GM23248 (cell line): ENCODE results near the gene ASTN1. TPM values are rescaled to one million over a fixed set of nuclear protein-coding genes. Genes with fewer than 3 reads are reported as not detected.

Experiments used
- DNase-seq: peaks from one replicate; pipeline ENCODE4 v3.0.0-alpha.2; 2015
- H2AFZ ChIP-seq: fragments of 200-600 bp; sonication (generic); 2 replicates; pipeline ENCODE4 v1.6.1; 2016; ENCODE audit warnings: antibody characterized with exemption
- H3F3A ChIP-seq: fragments of 200-600 bp; sonication (generic); 2 replicates; pipeline ENCODE4 v1.6.1; 2016; ENCODE audit warnings: mild to moderate bottlenecking, antibody characterized with exemption, mixed run types; ENCODE audit not compliant: insufficient read depth
- H3K27ac ChIP-seq: fragments of 200-600 bp; sonication (generic); 2 replicates; pipeline ENCODE4 v1.5.1; 2016; ENCODE audit warnings: mild to moderate bottlenecking
- H3K27me3 ChIP-seq: fragments of 200-600 bp; sonication (generic); replicated peaks from 2 replicates; pipeline ENCODE4 v1.6.1; 2016; ENCODE audit warnings: mild to moderate bottlenecking; ENCODE audit not compliant: insufficient read depth
- H3K36me3 ChIP-seq: fragments of 200-600 bp; sonication (generic); 2 replicates; pipeline ENCODE4 v1.6.1; 2016; ENCODE audit warnings: low read depth, mild to moderate bottlenecking
- H3K4me1 ChIP-seq: fragments of 200-600 bp; sonication (generic); 2 replicates; pipeline ENCODE4 v1.6.1; 2016; ENCODE audit warnings: mild to moderate bottlenecking; ENCODE audit not compliant: insufficient read depth
- H3K4me2 ChIP-seq: fragments of 200-600 bp; sonication (generic); one replicate; pipeline ENCODE4 v1.6.1; 2016; ENCODE audit warnings: mild to moderate bottlenecking; ENCODE audit not compliant: unreplicated experiment
- H3K4me3 ChIP-seq: fragments of 200-600 bp; sonication (generic); 2 replicates; pipeline ENCODE4 v1.5.1; 2016; ENCODE audit warnings: mild to moderate bottlenecking
- H3K79me2 ChIP-seq: fragments of 200-600 bp; sonication (generic); 2 replicates; pipeline ENCODE4 v1.6.1; 2016; ENCODE audit warnings: mild to moderate bottlenecking; ENCODE audit not compliant: insufficient read depth
- H3K9ac ChIP-seq: fragments of 200-600 bp; sonication (generic); 2 replicates; pipeline ENCODE4 v1.6.1; 2016; ENCODE audit warnings: mild to moderate bottlenecking
- H3K9me2 ChIP-seq: fragments of 200-600 bp; sonication (generic); 2 replicates; pipeline ENCODE4 v1.6.1; 2016; ENCODE audit warnings: mixed run types, mild to moderate bottlenecking, moderate library complexity; ENCODE audit not compliant: insufficient read depth
- H3K9me3 ChIP-seq: fragments of 200-600 bp; sonication (generic); one replicate; pipeline ENCODE4 v1.6.1; 2017; ENCODE audit warnings: low read depth
- H4K20me1 ChIP-seq: fragments of 200-600 bp; sonication (generic); 2 replicates; pipeline ENCODE4 v1.6.0; 2016; ENCODE audit not compliant: insufficient read depth
- EZH2 ChIP-seq: fragments of 200-600 bp; sonication (generic); IDR thresholded peaks from 2 replicates; pipeline ENCODE4 v1.6.1; 2018; ENCODE audit warnings: antibody characterized with exemption, mild to moderate bottlenecking; ENCODE audit not compliant: insufficient read depth, poor library complexity, severe bottlenecking
- EZH2phosphoT487 ChIP-seq: fragments of 200-600 bp; sonication (generic); IDR thresholded peaks from 2 replicates; pipeline ENCODE4 v1.6.1; 2018; ENCODE audit warnings: antibody characterized with exemption, moderate library complexity, mild to moderate bottlenecking, low read depth; ENCODE audit not compliant: insufficient read depth
- WGBS, 2 experiments: methylation state at CpG; one replicate each; pipeline ENCODE4 v1.1.6; 2015 to 2017; ENCODE audit warnings: low lambda C conversion rate in 2 of 2, low coverage in 1 of 2; ENCODE audit errors: missing lambda C conversion rate in 2 of 2; 5-methylcytosine and 5-hydroxymethylcytosine counted together
- in situ Hi-C: fragments of 300-500 bp; cut with MboI; formaldehyde crosslinking; loops from 2 replicates; pipeline ENCODE4 v1.15.0; 2020
- polyA plus RNA-seq: library from polyadenylated mRNA; unstranded; fragments of >200 nt; fragmentation: Nextera tagmentation; extraction: Ambion mirVana; gene quantifications from 2 replicates; pipeline ENCODE4 v1.2.1, GENCODE V29; 2016
- total RNA-seq: library from RNA; depleted of rRNA; stranded (reverse); fragments of >200 nt; shearing (Covaris generic); gene quantifications from 2 replicates; pipeline ENCODE4 v1.2.3, GENCODE V29; 2014

Gene ASTN1
- total and polyA plus RNA-seq, 2 experiments from 2014 or later, result not detected

GRCh38 chr1:176989023-176989422 is 175.5 kb downstream of the ASTN1 start:
- Histone ChIP-seq H3K4me2 (no peak overlapping the region), H3K36me3 (no peaks in the 10 kb centered on the region), H3K9me3 (no peaks in the 10 kb centered on the region), H3K27ac (no peak overlapping the region), H3K4me3 (no peak overlapping the region), H3K79me2 (no peaks in the 10 kb centered on the region), H3F3A (no peaks in the 10 kb centered on the region), H2AFZ (no peak overlapping the region), H3K9ac (no peak overlapping the region), H4K20me1 (no peaks in the 10 kb centered on the region), H3K4me1 (no peaks in the 10 kb centered on the region), H3K27me3 (no peaks in the 10 kb centered on the region; the same call in 1 of the 2 replicates), H3K9me2 (no peaks in the 10 kb centered on the region)
- WGBS, 2 experiments, result 0 to 3% methylated on average over 1 of the region's 1 CpG
- peak; percentile 1 for DNase-seq
- no peak for TF ChIP-seq EZH2
- no peak for TF ChIP-seq EZH2phosphoT487
- in situ Hi-C loops, result no loop called here

- TF ChIP-seq EZH2phosphoT487, result no peak
- TF ChIP-seq EZH2, result no peak
- Histone ChIP-seq H3K9me2 (no peaks in the 10 kb centered on the region), H3K9me3 (no peaks in the 10 kb centered on the region), H3K36me3 (no peaks in the 10 kb centered on the region), H3K4me3 (no peak overlapping the region), H3K27me3 (no peaks in the 10 kb centered on the region; the same call in 1 of the 2 replicates), H3K4me2 (no peak overlapping the region), H2AFZ (no peak overlapping the region), H3K4me1 (no peaks in the 10 kb centered on the region), H3K79me2 (no peaks in the 10 kb centered on the region), H3F3A (no peaks in the 10 kb centered on the region), H3K9ac (no peak overlapping the region), H4K20me1 (no peaks in the 10 kb centered on the region), H3K27ac (no peak overlapping the region)
- in situ Hi-C loops, result no loop called here
- peak; percentile 38 for DNase-seq
Observed at GRCh38 chr1:176987016-176987415, 177.5 kb downstream of the ASTN1 start.

GRCh38 chr1:176983731-176984130 is 180.8 kb downstream of the ASTN1 start:
- no peak overlapping the region for H3K27ac ChIP-seq
- no peak for TF ChIP-seq EZH2
- TF ChIP-seq EZH2phosphoT487, result no peak
- no peak overlapping the region for H3K9ac ChIP-seq
- H2AFZ ChIP-seq, result no peak overlapping the region
- in situ Hi-C loops, result no loop called here
- no peaks in the 10 kb centered on the region for H4K20me1 ChIP-seq
- no peaks in the 10 kb centered on the region; the same call in 1 of the 2 replicates for H3K27me3 ChIP-seq
- 61 to 62% methylated on average over 5 of the region's 5 CpGs for WGBS, 2 experiments
- no peaks in the 10 kb centered on the region for H3K9me3 ChIP-seq
- H3K4me2 ChIP-seq, result no peak overlapping the region
- H3K4me1 ChIP-seq, result no peaks in the 10 kb centered on the region
- H3K36me3 ChIP-seq, result no peaks in the 10 kb centered on the region
- no peak for DNase-seq
- no peak overlapping the region for H3K4me3 ChIP-seq
- H3K79me2 ChIP-seq, result no peaks in the 10 kb centered on the region
- no peaks in the 10 kb centered on the region for H3K9me2 ChIP-seq
- H3F3A ChIP-seq, result no peaks in the 10 kb centered on the region

- H3K36me3 ChIP-seq, result no peaks in the 10 kb centered on the region
- H3K4me3 ChIP-seq, result no peak overlapping the region
- H3K4me1 ChIP-seq, result no peaks in the 10 kb centered on the region
- no peak overlapping the region for H2AFZ ChIP-seq
- H3K9ac ChIP-seq, result no peak overlapping the region
- no peaks in the 10 kb centered on the region for H3K9me3 ChIP-seq
- H3K27ac ChIP-seq, result no peak overlapping the region
- WGBS, 2 experiments, result 79 to 82% methylated on average over 7 of the region's 7 CpGs
- no peak overlapping the region for H3K4me2 ChIP-seq
- DNase-seq, result no peak
- no peaks in the 10 kb centered on the region for H4K20me1 ChIP-seq
- no peaks in the 10 kb centered on the region for H3K79me2 ChIP-seq
- H3K9me2 ChIP-seq, result no peaks in the 10 kb centered on the region
- TF ChIP-seq EZH2phosphoT487 (no peak), EZH2 (no peak)
- in situ Hi-C loops, result no loop called here
- no peaks in the 10 kb centered on the region for H3F3A ChIP-seq
- H3K27me3 ChIP-seq, result no peaks in the 10 kb centered on the region
Observed at GRCh38 chr1:176976771-176977170, 187.7 kb downstream of the ASTN1 start.

- in situ Hi-C loops, result no loop called here
- no peak overlapping the region for H3K9ac ChIP-seq
- no peaks in the 10 kb centered on the region for H3K4me1 ChIP-seq
- DNase-seq, result no peak
- no peaks in the 10 kb centered on the region for H3K79me2 ChIP-seq
- H4K20me1 ChIP-seq, result no peaks in the 10 kb centered on the region
- H3F3A ChIP-seq, result no peaks in the 10 kb centered on the region
- H3K9me2 ChIP-seq, result no peaks in the 10 kb centered on the region
- H3K9me3 ChIP-seq, result no peaks in the 10 kb centered on the region
- WGBS, 2 experiments, result 33 to 37% methylated on average over 4 of the region's 4 CpGs
- no peak overlapping the region for H3K27ac ChIP-seq
- no peak overlapping the region for H3K4me3 ChIP-seq
- no peak overlapping the region for H2AFZ ChIP-seq
- no peak overlapping the region for H3K4me2 ChIP-seq
- no peaks in the 10 kb centered on the region for H3K27me3 ChIP-seq
- H3K36me3 ChIP-seq, result no peaks in the 10 kb centered on the region
- TF ChIP-seq EZH2phosphoT487 (no peak), EZH2 (no peak)
Observed at GRCh38 chr1:176976225-176976624, 188.3 kb downstream of the ASTN1 start.
